Measurements from ENCODE around the gene ECPAS.
"Not testable (repeated sequence)": the region's sequence is repeated elsewhere in the genome, so short reads cannot be mapped to it uniquely, and the experiment has no call there.

ECPAS gene

GRCh38 chr9:111349766-111350165 is 134.4 kb downstream of the ECPAS start:
- DNase-seq (ENCODE audit: low read depth in 2 of 2) = no peak

GRCh38 chr9:111348821-111349271 is 135.3 kb downstream of the ECPAS start:
- no peak for DNase-seq (ENCODE audit: low read depth in 2 of 2)

DNA sequence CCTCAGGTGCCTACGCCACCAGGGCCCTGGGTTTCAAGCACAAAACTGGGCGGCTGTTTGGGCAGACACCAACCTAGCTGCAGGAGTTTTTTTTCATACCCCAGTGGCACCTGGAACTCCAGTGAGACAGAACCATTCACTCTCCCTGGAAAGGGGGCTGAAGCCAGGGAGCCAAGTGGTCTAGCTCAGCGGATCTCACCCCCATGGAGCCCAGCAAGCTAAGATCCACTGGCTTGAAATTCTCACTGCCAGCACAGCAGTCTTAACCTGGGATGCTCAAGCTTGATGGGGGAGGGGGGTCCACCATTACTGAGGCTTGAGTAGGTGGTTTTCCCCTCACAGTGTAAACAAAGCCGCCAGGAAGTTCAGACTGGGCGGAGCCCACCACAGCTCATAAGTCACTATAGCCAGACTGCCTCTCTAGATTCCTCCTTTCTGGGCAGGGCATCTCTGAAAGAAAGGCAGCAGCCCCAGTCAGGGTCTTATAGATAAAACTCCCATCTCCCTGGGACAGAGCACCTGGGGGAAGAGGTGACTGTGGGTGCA is 149.8 kb downstream of the ECPAS start:
- DNase-seq (ENCODE audit: low read depth in 2 of 2) = not testable (repeated sequence)

DNA sequence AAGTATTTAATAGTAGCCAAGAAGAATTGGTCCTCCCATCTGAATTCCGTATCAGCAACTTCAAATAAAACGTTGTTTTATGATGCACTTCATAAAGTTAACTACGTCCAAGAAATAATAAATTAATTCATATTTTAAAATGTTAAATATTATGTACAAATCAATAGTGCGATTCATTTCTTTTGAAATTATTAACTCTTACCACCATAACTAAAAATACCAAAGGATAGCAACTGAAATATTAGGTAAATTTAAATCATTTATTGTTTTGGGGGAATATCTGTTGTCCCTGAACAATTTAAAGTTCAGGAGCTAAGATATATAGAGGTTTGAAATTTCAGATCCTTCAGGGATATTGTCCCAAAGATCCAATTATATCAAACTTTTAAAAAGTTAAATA is 154.1 kb downstream of the ECPAS start, which contains the start of gene OR2K2:
OR2K2 (minus strand) TSS at position 101 of the 400 bp plus-strand sequence. CDS start 1,791 bp downstream, outside the sequence.
- DNase-seq (ENCODE audit: low read depth in 2 of 2) = no peak

DNA sequence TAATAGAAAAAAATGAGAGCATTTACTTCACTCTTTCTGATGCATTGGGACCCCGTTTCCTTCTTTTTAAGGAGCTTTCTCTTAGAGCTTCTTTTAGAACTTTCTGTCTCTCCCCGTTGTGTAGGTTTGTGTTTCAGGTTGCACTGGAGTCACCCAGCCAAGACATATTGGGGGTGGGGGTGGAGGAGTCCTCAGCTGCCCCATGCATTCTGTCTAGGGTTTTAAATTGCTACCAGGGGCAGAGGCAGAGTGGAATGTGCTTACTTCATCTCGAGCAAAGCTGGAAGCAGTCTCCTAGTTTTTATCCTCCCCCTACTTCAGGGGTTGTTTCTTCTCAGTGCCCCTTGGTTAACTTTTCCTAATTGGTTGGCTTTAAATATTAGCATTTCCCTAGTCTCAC is 163.6 kb downstream of the ECPAS start:
- no peak for DNase-seq (ENCODE audit: low read depth in 2 of 2)

DNA sequence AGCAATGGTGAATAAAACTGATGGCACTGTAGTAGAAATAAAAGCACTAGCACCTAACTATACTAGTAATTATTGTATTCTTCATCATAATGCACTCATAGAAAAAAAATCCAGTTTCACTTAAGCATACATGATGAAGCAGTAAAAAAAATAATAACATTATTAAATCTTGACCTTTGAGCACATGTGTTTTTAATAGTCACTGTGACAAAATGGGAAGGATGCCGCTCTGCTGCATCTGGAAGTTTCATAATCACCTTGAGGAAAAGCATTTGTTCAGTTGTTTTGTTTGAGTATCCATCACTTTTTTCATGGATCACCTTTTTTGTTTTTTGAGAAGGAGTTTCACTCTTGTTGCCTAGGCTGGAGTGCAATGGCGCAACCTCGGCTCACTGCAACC is 167.4 kb downstream of the ECPAS start:
- DNase-seq (ENCODE audit: low read depth in 2 of 2) = no peak
